ENCODE measurements around the gene KRTAP12-2. TPM values are rescaled to one million over a fixed set of nuclear protein-coding genes. Genes with fewer than 3 reads are reported as not detected.

KRTAP12-2 gene
- total and polyA plus RNA-seq, 4 donors, result not detected

DNA sequence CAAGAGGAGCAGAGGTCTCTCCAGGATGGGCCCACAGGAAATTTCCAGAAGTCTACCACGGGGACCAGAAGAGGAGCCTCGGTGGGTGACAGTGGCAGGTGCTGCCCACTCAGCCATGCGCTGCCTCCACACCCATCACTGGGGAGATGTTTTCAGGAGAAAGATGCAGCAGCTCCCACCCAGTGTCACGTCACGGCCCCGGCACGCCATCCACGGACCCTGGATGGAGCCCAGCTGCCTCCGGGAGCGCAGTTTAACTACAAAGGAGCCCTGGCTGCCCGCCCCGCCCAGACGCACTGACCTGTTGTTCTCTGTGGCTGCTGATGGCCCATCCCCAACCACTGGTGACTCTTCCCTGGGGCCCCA, 37.9 kb upstream of the KRTAP12-2 start:
- no peak overlapping the region for H3K9ac ChIP-seq (ENCODE audit: low read depth in 1 of 2, low read length in 2 of 2)
- TF ChIP-seq RAD21 (IDR thresholded peaks at IDR 0.05), result no peak
- 26% methylated on average over 13 of the region's 13 CpGs for WGBS
- no peak overlapping the region for H3K27ac ChIP-seq (ENCODE audit: low read depth in 1 of 2, low read length in 2 of 2)
- DNase-seq (ENCODE audit: low spot score), result peak; percentile 19
- H3K4me1 ChIP-seq (ENCODE audit: control insufficient read depth in 4 of 4, insufficient read depth in 4 of 4, low read length in 3 of 4), result peaks cover 2 to 8% (median 4%) of the 10 kb centered on the region in 4 donors
- H3K36me3 ChIP-seq (ENCODE audit: control insufficient read depth in 4 of 4, insufficient read depth in 3 of 4, low read depth in 1 of 4, low read length in 3 of 4), result no peaks in the 10 kb centered on the region
- H3K4me3 ChIP-seq (ENCODE audit: low read depth in 1 of 3, low read length in 3 of 3), result no peak overlapping the region
- peaks cover 6 to 21% (median 13%) of the 10 kb centered on the region in 4 donors for H3K27me3 ChIP-seq (ENCODE audit: control insufficient read depth in 4 of 4, insufficient read depth in 4 of 4, low read length in 3 of 4)
- no peaks in the 10 kb centered on the region for H3K9me3 ChIP-seq (ENCODE audit: control insufficient read depth in 4 of 4, low read length in 3 of 4)

DNA sequence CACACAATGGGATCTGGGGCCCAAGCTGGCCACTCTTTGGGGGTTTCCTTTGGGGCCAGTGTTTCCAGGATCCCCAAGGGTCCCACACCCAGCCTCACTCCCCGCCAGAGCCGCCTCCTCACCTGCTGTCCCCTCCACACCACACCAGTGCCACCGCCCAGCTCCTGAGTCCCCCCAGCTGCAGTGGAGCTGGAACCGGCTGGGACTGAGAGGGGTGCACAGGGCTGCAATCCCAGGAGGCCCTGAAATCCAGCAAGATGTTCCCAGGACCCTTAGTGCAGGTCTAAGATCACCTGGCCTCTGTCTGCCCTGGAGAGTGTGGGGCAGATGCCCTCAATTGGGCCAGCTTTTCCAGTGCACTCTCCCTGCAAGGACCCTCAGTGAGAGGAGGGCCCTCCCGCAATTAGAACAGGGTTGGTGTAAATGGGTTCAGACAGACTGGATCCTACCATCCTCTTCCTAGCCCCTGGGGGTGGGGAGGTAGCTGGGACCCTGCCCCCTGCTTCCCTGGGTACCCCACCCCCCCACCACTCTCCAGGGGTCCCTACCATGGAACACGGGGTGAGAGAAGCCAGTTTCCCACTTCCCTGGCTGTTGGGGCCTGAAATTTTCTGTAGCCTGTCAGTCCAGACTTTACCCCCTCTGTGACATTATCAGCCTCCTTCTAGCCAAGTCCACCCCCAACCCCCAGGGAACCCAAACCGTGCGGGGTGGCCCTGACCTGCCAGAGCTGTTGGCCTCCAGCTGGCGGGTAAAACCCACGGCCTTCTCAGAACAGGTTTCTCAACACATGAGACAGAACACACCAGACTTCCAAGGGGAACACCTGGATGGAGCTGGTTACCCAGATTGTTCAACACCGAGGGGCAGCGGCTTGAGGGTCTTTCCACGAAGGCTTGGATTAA, 37.3 kb upstream of the KRTAP12-2 start:
- peaks cover 0 to 2% (median under 1%) of the 10 kb centered on the region in 4 donors for H3K4me1 ChIP-seq (ENCODE audit: control insufficient read depth in 4 of 4, insufficient read depth in 4 of 4, low read length in 3 of 4)
- TF ChIP-seq, protein P1, sequence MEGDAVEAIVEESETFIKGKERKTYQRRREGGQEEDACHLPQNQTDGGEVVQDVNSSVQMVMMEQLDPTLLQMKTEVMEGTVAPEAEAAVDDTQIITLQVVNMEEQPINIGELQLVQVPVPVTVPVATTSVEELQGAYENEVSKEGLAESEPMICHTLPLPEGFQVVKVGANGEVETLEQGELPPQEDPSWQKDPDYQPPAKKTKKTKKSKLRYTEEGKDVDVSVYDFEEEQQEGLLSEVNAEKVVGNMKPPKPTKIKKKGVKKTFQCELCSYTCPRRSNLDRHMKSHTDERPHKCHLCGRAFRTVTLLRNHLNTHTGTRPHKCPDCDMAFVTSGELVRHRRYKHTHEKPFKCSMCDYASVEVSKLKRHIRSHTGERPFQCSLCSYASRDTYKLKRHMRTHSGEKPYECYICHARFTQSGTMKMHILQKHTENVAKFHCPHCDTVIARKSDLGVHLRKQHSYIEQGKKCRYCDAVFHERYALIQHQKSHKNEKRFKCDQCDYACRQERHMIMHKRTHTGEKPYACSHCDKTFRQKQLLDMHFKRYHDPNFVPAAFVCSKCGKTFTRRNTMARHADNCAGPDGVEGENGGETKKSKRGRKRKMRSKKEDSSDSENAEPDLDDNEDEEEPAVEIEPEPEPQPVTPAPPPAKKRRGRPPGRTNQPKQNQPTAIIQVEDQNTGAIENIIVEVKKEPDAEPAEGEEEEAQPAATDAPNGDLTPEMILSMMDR (IDR thresholded peaks at IDR 0.05; ENCODE audit: low read depth, low read length, missing input control), result no peak
- TF ChIP-seq, protein P2, sequence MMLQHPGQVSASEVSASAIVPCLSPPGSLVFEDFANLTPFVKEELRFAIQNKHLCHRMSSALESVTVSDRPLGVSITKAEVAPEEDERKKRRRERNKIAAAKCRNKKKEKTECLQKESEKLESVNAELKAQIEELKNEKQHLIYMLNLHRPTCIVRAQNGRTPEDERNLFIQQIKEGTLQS (IDR thresholded peaks at IDR 0.05), result no peak
- TF ChIP-seq RXRA (IDR thresholded peaks at IDR 0.05) (no peak), NR2F2 (IDR thresholded peaks at IDR 0.05) (no peak), FOXA2 (IDR thresholded peaks at IDR 0.05) (no peak), YY1 (IDR thresholded peaks at IDR 0.05) (no peak), RAD21 (IDR thresholded peaks at IDR 0.05) (no peak), HNF4G (IDR thresholded peaks at IDR 0.05) (no peak), EGR1 (IDR thresholded peaks at IDR 0.05; ENCODE audit: low read depth in 2 of 2) (no peak), HNF4A (conservative IDR thresholded peaks at IDR 0.05) (no peak), GABPA (IDR thresholded peaks at IDR 0.05 in 1 of 2, conservative IDR thresholded peaks at IDR 0.05 in 1 of 2) (no peak), TAF1 (conservative IDR thresholded peaks at IDR 0.05) (no peak), JUND (IDR thresholded peaks at IDR 0.05) (no peak), SP1 (IDR thresholded peaks at IDR 0.05) (no peak), FOXA1 (IDR thresholded peaks at IDR 0.05) (no peak)
- TF ChIP-seq, protein P3, sequence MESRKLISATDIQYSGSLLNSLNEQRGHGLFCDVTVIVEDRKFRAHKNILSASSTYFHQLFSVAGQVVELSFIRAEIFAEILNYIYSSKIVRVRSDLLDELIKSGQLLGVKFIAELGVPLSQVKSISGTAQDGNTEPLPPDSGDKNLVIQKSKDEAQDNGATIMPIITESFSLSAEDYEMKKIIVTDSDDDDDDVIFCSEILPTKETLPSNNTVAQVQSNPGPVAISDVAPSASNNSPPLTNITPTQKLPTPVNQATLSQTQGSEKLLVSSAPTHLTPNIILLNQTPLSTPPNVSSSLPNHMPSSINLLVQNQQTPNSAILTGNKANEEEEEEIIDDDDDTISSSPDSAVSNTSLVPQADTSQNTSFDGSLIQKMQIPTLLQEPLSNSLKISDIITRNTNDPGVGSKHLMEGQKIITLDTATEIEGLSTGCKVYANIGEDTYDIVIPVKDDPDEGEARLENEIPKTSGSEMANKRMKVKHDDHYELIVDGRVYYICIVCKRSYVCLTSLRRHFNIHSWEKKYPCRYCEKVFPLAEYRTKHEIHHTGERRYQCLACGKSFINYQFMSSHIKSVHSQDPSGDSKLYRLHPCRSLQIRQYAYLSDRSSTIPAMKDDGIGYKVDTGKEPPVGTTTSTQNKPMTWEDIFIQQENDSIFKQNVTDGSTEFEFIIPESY (IDR thresholded peaks at IDR 0.05), result no peak
- TF ChIP-seq, protein P4, sequence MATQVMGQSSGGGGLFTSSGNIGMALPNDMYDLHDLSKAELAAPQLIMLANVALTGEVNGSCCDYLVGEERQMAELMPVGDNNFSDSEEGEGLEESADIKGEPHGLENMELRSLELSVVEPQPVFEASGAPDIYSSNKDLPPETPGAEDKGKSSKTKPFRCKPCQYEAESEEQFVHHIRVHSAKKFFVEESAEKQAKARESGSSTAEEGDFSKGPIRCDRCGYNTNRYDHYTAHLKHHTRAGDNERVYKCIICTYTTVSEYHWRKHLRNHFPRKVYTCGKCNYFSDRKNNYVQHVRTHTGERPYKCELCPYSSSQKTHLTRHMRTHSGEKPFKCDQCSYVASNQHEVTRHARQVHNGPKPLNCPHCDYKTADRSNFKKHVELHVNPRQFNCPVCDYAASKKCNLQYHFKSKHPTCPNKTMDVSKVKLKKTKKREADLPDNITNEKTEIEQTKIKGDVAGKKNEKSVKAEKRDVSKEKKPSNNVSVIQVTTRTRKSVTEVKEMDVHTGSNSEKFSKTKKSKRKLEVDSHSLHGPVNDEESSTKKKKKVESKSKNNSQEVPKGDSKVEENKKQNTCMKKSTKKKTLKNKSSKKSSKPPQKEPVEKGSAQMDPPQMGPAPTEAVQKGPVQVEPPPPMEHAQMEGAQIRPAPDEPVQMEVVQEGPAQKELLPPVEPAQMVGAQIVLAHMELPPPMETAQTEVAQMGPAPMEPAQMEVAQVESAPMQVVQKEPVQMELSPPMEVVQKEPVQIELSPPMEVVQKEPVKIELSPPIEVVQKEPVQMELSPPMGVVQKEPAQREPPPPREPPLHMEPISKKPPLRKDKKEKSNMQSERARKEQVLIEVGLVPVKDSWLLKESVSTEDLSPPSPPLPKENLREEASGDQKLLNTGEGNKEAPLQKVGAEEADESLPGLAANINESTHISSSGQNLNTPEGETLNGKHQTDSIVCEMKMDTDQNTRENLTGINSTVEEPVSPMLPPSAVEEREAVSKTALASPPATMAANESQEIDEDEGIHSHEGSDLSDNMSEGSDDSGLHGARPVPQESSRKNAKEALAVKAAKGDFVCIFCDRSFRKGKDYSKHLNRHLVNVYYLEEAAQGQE (IDR thresholded peaks at IDR 0.05), result no peak
- TF ChIP-seq, protein P5, sequence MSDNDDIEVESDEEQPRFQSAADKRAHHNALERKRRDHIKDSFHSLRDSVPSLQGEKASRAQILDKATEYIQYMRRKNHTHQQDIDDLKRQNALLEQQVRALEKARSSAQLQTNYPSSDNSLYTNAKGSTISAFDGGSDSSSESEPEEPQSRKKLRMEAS (IDR thresholded peaks at IDR 0.05), result no peak
- H3K27me3 ChIP-seq (ENCODE audit: control insufficient read depth in 4 of 4, insufficient read depth in 4 of 4, low read length in 3 of 4), result peaks cover 3 to 24% (median 10%) of the 10 kb centered on the region in 4 donors
- H3K27ac ChIP-seq (ENCODE audit: low read depth in 1 of 2, low read length in 2 of 2), result no peak overlapping the region
- WGBS, result 34% methylated on average over 13 of the region's 13 CpGs
- DNase-seq (ENCODE audit: low spot score), result peak; percentile 30
- no peak overlapping the region for H3K4me3 ChIP-seq (ENCODE audit: low read depth in 1 of 3, low read length in 3 of 3)
- H3K9ac ChIP-seq (ENCODE audit: low read depth in 1 of 2, low read length in 2 of 2), result no peak overlapping the region
- no peaks in the 10 kb centered on the region for H3K9me3 ChIP-seq (ENCODE audit: control insufficient read depth in 4 of 4, low read length in 3 of 4)
- H3K36me3 ChIP-seq (ENCODE audit: control insufficient read depth in 4 of 4, insufficient read depth in 3 of 4, low read depth in 1 of 4, low read length in 3 of 4), result no peaks in the 10 kb centered on the region

Data from liver (tissue), 9 donors.